ENCODE results near the gene GPC3. TPM values are rescaled to one million over a fixed set of nuclear protein-coding genes. Genes with fewer than 3 reads are reported as not detected.

The GPC3 gene
- total and polyA plus RNA-seq, 2 experiments from 2014 or later = 36.8 to 60.1 TPM

DNA sequence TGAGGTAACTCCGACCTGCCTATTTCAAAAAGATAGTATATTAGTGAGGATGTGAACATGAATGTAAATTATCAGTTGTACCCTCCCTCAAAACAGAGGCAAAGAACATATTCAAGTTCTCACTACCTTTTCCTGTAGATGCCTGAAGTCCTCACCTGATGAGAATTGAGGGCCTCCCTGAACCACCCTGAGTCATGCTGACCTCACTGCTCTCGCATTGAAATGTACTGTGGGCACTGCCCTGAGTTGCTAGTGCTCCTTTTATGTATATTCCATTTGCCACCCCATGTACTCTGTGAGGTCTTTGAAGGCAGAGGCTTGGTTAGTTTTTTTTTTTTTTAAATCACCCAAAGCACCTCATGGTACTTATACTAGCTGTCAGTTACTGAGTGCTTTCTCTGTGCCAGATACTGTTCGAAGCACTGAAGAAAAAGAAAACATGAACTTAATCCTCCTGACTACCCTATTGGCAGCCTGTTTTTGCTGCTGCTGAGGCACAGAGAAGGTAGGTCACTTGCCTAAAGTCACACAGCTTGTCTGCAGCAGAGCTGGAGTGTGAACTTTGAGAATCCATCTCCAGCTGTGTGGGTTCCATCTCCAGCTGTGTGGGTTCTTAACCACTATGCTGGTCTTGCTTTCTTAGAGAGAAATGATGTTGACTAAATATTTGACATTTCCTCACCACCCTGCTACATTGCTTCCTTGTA, 317.0 kb downstream of the GPC3 start:
- Histone ChIP-seq H3K79me2 (replicated peaks; ENCODE audit: insufficient read depth) (no peaks in the 10 kb centered on the region), H3K4me3 (no peak overlapping the region), H3K4me2 (no peak overlapping the region), H4K20me1 (replicated peaks; ENCODE audit: insufficient read depth) (no peaks in the 10 kb centered on the region), H3F3A (replicated peaks; ENCODE audit: low read depth) (no peaks in the 10 kb centered on the region), H3K36me3 (ENCODE audit: insufficient read depth) (no peaks in the 10 kb centered on the region), H3K9me2 (ENCODE audit: insufficient read depth) (no peaks in the 10 kb centered on the region), H3K27me3 (ENCODE audit: insufficient read depth) (no peaks in the 10 kb centered on the region), H2AFZ (no peak overlapping the region), H3K4me1 (ENCODE audit: insufficient read depth) (peaks cover 7% of the 10 kb centered on the region), H3K27ac (ENCODE audit: low read depth) (no peak overlapping the region)
- Mint-ChIP-seq H3K27ac (0 out of 2 replicates have a peak overlapping the region, but pooled peaks have one; percentile 15), H3K9me3 (no peaks in the 10 kb centered on the region), H3K36me3 (ENCODE audit: low read depth) (no peaks in the 10 kb centered on the region), H3K4me1 (peaks cover 32% of the 10 kb centered on the region), H3K4me3 (no peak overlapping the region), H3K27me3 (ENCODE audit: insufficient read depth, low read depth, poor library complexity) (peaks cover 5% of the 10 kb centered on the region)
- ATAC-seq (no peak), DNase-seq (ENCODE audit: low spot score) (no peak)
- TF ChIP-seq, protein P1, sequence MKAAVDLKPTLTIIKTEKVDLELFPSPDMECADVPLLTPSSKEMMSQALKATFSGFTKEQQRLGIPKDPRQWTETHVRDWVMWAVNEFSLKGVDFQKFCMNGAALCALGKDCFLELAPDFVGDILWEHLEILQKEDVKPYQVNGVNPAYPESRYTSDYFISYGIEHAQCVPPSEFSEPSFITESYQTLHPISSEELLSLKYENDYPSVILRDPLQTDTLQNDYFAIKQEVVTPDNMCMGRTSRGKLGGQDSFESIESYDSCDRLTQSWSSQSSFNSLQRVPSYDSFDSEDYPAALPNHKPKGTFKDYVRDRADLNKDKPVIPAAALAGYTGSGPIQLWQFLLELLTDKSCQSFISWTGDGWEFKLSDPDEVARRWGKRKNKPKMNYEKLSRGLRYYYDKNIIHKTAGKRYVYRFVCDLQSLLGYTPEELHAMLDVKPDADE (IDR thresholded peaks at IDR 0.05) = no peak
- no peak for TF ChIP-seq JUNB (IDR thresholded peaks at IDR 0.05; ENCODE audit: unreplicated experiment)
- no peak for TF ChIP-seq EZH2phosphoT487 (IDR thresholded peaks at IDR 0.05; ENCODE audit: unreplicated experiment)
- TF ChIP-seq ZNF462 (CRISPR knock-in tag; IDR thresholded peaks at IDR 0.05) = no peak
- no peak for TF ChIP-seq NANOG (IDR thresholded peaks at IDR 0.05; ENCODE audit: borderline replicate concordance)
- no peak for TF ChIP-seq ZNF114 (CRISPR knock-in tag; IDR thresholded peaks at IDR 0.05)
- no peak for TF ChIP-seq POLR2AphosphoS5 (IDR thresholded peaks at IDR 0.05; ENCODE audit: low read depth)
- no peak for TF ChIP-seq ZNF331 (CRISPR knock-in tag; IDR thresholded peaks at IDR 0.05; ENCODE audit: low read depth)
- no peak for TF ChIP-seq STAT1 (IDR thresholded peaks at IDR 0.05; ENCODE audit: unreplicated experiment)
- no peak for TF ChIP-seq CTCF (conservative IDR thresholded peaks at IDR 0.05; ENCODE audit: low read depth in 2 of 2)
- no peak for TF ChIP-seq CREB1 (CRISPR knock-in tag; IDR thresholded peaks at IDR 0.05; ENCODE audit: low read depth)
- TF ChIP-seq EZH2 (IDR thresholded peaks at IDR 0.05; ENCODE audit: low read depth, unreplicated experiment) = no peak

All from GM23338 (cell line).